Measurements from ENCODE around the gene NFIB.

- no peak for TF ChIP-seq FOS (IDR thresholded peaks at IDR 0.05; ENCODE audit: borderline replicate concordance, insufficient read depth, low read length)
- no peak for TF ChIP-seq POLR2A (IDR thresholded peaks at IDR 0.05; ENCODE audit: low read depth, low read length)
- no peak for TF ChIP-seq CTCF (IDR thresholded peaks at IDR 0.05; ENCODE audit: extremely low read depth in 1 of 2, insufficient read depth in 1 of 2, low read depth in 1 of 2, low read length in 2 of 2)
- no peak for TF ChIP-seq JUN (IDR thresholded peaks at IDR 0.05; ENCODE audit: borderline replicate concordance, insufficient read depth, insufficient read length, low read depth)
- TF ChIP-seq EZH2 (IDR thresholded peaks at IDR 0.05; ENCODE audit: borderline replicate concordance, low read depth, low read length, severe bottlenecking) = no peak
- TF ChIP-seq MAX (IDR thresholded peaks at IDR 0.05; ENCODE audit: insufficient read depth, insufficient read length) = no peak
Measured at GRCh38 chr9:14207352-14207995, 106.5 kb downstream of the NFIB start.

Data from endothelial cell of umbilical vein (primary cell).